ENCODE data around the gene BIRC7. TPM values are rescaled to one million over a fixed set of nuclear protein-coding genes. Genes with fewer than 3 reads are reported as not detected.

Gene BIRC7
- total RNA-seq, result not detected in 2 replicates

GRCh38 chr20:63235399-63235983, at the start of gene BIRC7:
BIRC7 (plus strand) TSS chr20:63235905; CDS start chr20:63236097, 192 bp downstream.
- intact Hi-C loops (cut with micrococcal nuclease), result no loop called here

DNA sequence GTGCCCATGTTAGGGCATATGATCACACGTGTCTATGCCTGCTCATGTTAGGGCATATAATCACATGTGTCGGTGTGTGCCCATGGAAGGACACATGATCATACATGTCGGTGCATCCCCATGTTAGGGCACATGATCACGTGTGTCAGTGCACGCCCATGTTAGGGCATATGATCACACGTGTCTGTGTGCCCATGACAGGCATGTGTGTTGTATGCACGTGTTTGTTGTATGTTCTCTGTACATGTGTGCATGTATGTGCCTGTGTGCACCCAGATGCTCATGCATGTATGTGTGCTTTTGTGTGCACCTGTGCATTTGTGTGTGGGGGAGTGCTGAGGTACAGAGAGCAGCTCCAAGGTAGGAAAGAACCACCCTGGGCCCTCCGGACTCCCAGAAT, 49.6 kb upstream of the BIRC7 start:
- intact Hi-C loops (cut with micrococcal nuclease), result no loop called here

DNA sequence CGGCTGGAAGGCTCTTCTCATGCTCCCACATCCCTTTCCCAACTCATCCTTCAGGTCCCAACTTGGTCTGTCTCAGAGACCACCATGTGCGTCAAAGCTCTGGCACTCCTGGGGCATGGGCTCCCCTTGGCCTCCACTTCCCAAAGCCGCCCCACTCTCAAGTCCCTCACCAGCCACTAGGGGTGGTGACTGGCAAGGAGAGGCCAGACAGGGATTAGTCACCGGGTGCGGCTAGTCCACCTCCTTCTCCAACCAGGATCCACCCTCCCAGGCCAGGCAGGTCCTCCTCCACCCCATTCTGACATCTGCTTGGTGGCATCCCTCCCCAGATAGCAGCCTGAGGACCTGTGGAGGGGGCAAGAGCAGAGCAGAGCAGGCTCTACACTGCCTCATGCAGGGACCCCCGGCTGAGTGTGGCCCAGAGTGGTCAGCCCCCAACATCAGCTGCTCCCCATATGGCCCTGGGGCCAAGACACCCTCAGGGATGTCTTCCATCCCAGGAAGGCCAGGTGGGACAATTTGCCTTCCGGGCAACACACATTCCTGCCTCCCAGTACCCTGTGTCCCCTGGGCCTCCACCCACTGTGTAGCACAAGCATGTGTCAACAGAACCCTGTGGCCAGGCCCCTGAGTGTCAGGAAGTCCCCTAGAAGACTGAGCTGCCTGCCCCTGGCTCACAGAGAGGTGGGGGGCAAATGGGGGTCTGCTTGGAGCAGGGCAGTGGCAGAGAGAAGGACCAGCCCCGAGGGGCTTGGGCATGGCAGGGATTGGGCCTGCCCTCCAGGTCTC, 49.0 kb upstream of the BIRC7 start:
- intact Hi-C loops (cut with micrococcal nuclease), result no loop called here

DNA sequence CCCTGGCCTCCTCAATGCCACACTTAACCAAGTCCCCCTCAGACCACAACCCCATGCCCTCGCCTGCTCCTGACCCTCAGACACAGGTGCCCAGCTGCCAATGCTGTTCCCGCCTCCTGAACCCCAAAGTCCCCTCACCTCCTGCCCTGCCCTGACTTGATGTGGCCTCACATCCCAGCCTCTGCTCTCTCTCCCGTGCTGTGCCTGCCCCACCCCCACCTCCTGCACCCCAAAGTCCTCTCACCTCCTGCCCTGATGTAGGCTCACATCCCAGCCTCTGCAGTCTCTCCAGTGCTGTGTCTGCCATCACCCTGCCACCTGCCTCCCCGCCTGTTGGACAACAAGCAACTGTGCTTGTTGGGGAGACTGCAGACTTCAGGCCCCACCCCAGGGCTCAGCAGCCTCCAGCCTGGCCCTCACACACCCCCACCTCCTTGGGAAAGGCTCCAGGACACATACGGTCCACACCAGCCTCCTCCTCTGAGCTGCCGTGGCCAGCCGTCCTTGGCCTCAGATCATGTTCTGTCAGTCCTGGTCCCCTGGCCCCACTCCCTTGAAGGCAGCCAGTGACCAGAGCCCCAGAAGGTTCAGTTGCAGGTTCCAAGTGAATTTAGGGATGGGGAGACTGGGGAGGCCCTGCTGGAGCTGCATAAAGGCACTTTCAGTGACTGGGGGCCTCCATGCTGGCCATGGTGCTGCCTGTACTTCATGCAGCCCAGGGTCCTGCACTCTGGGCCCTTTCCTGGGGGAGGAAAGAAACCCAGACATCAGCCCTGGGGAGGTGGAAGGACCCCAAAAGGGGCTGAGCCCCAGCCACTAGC, 48.2 kb upstream of the BIRC7 start:
- intact Hi-C loops (cut with micrococcal nuclease), result no loop called here

DNA sequence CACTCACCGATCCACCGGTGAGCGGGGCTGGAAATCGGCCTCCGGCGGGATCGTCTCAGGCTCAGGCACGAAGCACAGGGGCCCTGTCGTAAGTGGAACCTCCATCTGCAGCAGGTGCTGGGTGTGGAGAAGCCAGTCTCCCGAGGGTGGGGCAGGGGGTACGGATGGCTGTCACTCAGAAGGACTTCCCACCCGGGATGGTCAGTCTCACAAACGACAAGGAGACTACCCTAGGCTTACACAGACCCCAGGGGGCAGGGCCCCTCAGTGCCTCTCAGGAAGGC, 47.6 kb upstream of the BIRC7 start:
- intact Hi-C loops (cut with micrococcal nuclease), result no loop called here

DNA sequence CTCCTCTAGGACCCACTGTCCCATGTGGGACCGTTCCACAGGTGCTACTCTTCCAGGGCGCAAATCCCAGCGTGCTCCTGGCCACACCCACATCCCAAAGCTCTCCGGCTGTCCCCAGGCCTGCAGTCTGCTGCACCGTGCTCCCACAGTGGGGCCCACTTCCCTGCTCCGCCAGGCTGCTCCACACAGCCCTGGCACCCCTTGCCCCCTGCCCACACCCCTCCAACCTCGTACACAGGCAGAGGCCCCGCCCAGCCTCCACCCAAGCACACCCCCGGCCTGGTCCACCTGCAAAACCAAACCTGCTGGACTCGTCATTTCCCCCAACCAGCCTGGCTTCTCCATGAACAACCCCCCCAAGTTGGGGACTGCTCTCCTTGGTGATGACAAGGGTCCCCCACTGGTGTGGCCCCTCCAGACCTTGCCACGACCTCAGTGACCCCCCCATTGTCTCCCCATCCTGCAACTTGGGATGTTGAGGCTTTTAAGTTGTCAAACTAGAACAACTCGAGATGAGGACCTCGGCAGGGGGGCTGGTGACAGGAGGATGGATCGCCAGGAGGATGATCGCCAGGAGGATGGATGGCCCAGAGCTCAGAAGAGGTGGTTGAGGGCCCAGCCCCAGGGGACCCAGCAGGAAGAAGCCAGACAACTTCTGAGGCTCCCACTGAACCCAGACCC, 46.9 kb upstream of the BIRC7 start:
- intact Hi-C loops (cut with micrococcal nuclease), result no loop called here

GRCh38 chr20:63189322-63189642, 46.4 kb upstream of the BIRC7 start:
- intact Hi-C loops (cut with micrococcal nuclease), result no loop called here

- intact Hi-C loops (cut with micrococcal nuclease), result no loop called here
These were observed 45.7 kb upstream of the BIRC7 start for GRCh38 chr20:63189846-63190559.

GRCh38 chr20:63190828-63191227, 44.9 kb upstream of the BIRC7 start:
- intact Hi-C loops (cut with micrococcal nuclease), result no loop called here

- intact Hi-C loops (cut with micrococcal nuclease), result no loop called here
These were observed 44.3 kb upstream of the BIRC7 start for GRCh38 chr20:63191400-63191799.

GRCh38 chr20:63192721-63193120, 43.0 kb upstream of the BIRC7 start:
- intact Hi-C loops (cut with micrococcal nuclease), result no loop called here

DNA sequence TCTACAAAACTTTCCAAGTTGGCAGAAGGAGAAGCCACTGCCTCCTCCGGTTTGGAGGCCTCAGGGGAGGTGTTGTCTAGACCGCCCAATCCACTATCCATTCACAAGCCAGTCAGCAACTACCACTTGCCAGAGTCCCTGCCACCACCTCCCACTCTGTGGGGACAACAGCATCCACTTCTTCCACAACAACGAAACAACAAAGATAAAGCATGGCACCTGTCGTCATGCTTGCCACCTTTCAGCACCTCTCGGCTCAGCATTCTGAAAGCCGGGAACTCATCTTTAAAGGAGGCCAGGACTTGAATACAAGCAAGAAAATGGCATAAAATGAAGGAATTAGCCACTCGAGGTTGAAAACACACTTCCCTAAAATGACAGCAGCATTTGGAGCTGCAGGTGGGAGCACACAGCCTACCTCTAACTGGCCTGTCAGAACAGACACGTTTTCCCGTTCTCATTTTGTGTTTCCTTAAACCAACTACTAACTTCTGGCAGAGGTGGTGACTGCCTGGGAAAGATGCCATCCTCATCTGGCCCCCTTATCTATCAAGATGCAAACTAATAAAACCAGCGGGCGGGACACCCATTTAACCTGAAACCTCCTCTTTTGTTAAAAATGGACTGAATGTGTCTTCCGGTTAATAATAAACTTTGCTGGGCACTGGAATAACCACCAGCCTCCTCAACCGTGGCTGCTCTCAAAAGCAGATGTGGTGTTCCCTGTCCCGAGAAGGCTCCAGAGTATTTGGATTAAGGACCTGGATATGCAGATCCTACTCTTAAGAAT, 41.5 kb upstream of the BIRC7 start:
- intact Hi-C loops (cut with micrococcal nuclease), result no loop called here

DNA sequence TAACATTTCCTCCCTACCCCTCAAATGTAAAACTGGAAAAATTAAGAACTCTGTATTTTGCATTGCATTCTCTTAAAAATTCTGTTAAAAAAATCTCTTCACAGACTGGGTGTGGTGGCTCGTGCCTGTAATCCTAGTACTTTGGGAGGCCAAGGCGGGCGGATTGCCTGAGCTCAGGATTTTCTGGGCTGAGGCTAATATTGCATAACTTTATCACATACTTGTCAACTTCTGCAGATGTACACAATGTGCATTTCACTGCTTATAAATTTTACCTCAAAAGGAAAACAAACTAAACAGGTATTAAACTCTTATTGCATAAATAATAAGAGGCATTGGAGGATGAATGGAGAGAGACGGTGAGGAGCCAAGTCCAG, 40.9 kb upstream of the BIRC7 start:
- intact Hi-C loops (cut with micrococcal nuclease), result no loop called here

DNA sequence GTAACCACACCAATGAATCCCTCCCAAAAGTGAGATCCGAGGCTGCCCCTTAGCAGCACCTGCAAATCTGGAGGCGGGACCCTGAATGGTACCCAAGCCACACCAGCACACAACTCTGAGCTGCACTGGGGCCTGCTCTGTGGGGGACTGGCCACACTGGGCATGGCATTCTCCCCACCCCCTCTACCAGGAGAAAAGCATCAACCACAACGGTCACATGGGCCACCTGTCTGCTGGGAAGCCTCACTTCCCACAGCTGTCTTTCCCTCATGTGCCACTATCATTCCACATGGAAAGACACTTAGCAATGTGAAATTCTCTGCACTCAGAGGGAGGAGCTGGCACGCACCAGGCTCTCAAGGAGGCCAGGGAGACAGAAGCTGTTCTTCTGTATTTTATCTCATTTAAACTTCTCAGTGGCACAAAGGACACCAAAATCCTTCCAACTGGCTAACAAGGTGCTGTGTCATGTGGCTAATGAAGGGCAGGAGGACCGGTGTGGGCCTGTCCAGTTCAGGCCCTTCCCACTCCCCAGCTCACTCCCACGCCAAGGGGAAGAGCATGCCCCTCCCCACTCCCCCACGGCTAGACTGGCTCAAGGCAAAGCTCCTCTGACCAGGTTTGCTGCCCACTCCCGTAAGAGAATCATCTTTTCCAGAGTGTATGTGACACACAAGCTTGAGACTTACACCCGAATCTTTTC, 38.8 kb upstream of the BIRC7 start:
- intact Hi-C loops (cut with micrococcal nuclease), result no loop called here

DNA sequence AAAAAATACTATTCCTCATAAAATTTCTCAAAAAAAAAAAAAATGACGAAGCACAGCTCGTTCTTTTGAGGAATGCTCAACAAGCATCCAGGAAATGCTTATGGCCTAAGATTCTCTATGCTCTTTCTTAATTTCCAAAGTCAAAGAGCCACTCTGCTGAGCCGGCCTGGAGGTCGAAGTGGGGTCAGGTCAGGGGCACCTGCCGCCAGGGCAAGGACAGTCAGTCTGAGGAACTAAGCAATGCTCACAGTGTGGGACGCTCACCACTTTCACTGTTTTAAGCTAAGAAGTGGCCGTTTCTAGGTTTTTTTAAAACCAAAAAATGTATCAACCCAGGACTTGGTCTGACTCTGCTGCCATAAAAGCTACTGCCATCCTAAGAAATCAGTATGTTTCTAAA, 37.1 kb upstream of the BIRC7 start:
- intact Hi-C loops (cut with micrococcal nuclease), result no loop called here

DNA sequence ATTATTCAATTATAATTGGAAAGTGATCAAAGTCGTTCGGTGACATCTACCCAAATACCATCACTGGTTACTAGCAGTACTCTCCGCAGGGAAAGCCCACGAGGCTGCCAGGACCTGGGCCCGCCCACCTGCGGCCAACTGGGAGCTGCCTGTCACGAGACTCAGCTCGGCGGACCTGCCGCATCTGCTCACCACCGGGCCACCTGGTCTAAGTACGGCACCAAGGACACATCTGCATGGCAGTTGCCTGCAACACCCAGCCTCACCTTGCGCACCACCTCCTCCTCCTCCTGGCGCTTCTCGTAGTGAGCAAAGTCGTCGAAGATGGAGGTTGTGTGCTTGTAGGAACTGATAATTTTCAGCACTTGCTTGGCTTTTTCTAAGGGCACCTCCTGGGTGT, 33.7 kb upstream of the BIRC7 start:
- intact Hi-C loops (cut with micrococcal nuclease), result no loop called here

DNA sequence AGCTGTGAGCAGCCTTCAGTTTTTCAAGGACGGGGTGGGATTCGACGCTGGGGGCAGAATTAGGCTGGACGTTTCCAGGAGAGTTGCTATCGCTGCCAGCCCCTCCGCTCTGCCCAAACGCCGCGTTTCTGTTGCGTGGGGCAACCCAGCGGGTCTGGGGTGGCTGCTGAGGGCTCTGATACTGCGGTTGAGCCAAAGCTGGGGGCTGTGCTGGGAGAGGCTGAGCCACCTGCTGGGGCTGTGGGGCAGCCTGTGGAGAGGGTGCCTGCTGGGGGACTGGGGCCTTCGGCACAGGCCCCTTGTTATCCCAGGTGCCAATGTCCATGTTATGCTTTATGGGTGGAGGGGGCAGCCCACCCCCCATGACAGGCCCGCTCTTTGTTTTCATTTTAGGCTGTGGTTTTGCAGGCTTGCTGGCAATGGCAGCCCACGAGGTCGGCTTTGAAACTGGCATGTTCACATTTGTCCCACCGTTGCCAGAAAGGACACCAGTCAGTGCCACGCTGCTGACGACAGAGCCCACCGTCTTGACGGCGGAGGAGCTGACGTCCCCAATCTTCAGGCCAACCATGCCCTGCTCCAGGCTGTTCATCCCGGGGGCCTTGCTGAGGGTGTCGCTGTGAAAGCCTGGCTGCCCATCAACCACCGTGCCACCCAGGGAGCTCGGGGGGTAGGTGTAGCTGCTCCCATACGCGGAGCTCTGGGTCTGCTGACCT, 32.7 kb upstream of the BIRC7 start:
- intact Hi-C loops (cut with micrococcal nuclease), result no loop called here

DNA sequence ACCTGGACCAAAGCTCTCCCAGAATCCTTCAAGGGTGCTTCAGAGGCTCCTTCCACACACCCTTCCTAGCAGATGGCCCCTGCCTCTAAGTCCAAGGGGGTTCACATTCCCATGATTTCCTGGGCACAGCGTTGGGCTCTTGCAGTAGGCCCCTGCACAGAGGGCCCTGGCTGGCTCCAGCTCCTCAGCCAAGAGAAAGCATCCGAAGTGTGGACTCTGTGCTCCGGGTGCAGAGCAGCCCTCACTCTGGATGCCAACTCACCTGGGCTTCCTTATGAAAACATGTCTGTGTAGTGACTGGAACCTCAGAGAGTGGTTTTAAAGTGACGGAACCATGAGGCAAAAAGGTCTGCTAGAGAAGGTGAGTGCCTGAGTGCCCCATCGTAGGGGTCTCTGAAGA, 31.3 kb upstream of the BIRC7 start:
- intact Hi-C loops (cut with micrococcal nuclease), result no loop called here

GRCh38 chr20:63205896-63206295, 29.8 kb upstream of the BIRC7 start:
- intact Hi-C loops (cut with micrococcal nuclease), result no loop called here

Measured in T-helper 2 cell treated with Interferon-gamma antibody and Interleukin-4, amounts not matched to agents 100 ng/mL and 5 ng/mL, for 36 hours (primary cell).